GM23338 (cell line): ENCODE measurements around the gene INPP4B. TPM values are rescaled to one million over a fixed set of nuclear protein-coding genes. Genes with fewer than 3 reads are reported as not detected.

Experiments used
- ATAC-seq: fragments of 200-7000 bp; cut with Tn5 transposase; 3 replicates; pipeline ENCODE4 v1.9.1; 2020
- DNase-seq: peaks from one replicate; pipeline ENCODE4 v3.0.0-alpha.2; 2015; ENCODE audit warnings: low spot score
- H2AFZ ChIP-seq: fragments of 200-600 bp; sonication (generic); 2 replicates; pipeline ENCODE4 v1.8.0; 2016; ENCODE audit warnings: antibody characterized with exemption, mild to moderate bottlenecking, moderate library complexity
- H3F3A ChIP-seq: fragments of 200-600 bp; sonication (generic); replicated peaks from 2 replicates; pipeline ENCODE4 v1.8.0; 2017; ENCODE audit warnings: antibody characterized with exemption, mixed run types, low read depth
- H3K27ac ChIP-seq: fragments of 200-600 bp; sonication (generic); 2 replicates; pipeline ENCODE4 v1.6.1; 2016; ENCODE audit warnings: low read depth
- H3K27me3 ChIP-seq: fragments of 200-600 bp; sonication (generic); 2 replicates; pipeline ENCODE4 v1.8.0; 2016; ENCODE audit warnings: mild to moderate bottlenecking, mixed run types, moderate library complexity; ENCODE audit not compliant: insufficient read depth
- H3K36me3 ChIP-seq: fragments of 200-600 bp; sonication (generic); 2 replicates; pipeline ENCODE4 v1.8.0; 2016; ENCODE audit warnings: mild to moderate bottlenecking; ENCODE audit not compliant: insufficient read depth
- H3K4me1 ChIP-seq: fragments of 200-600 bp; sonication (generic); 2 replicates; pipeline ENCODE4 v1.8.0; 2016; ENCODE audit warnings: mild to moderate bottlenecking, moderate library complexity; ENCODE audit not compliant: insufficient read depth
- H3K4me2 ChIP-seq: fragments of 200-600 bp; sonication (generic); 2 replicates; pipeline ENCODE4 v1.7.1; 2017; ENCODE audit warnings: mixed run types
- H3K4me3 ChIP-seq: fragments of 200-600 bp; sonication (generic); 2 replicates; pipeline ENCODE4 v1.6.1; 2016; ENCODE audit warnings: mixed run types
- H3K79me2 ChIP-seq: fragments of 200-600 bp; sonication (generic); replicated peaks from 2 replicates; pipeline ENCODE4 v1.8.0; 2017; ENCODE audit warnings: mild to moderate bottlenecking; ENCODE audit not compliant: insufficient read depth
- H3K9me2 ChIP-seq: fragments of 200-600 bp; sonication (generic); 2 replicates; pipeline ENCODE4 v1.8.0; 2017; ENCODE audit not compliant: insufficient read depth
- H4K20me1 ChIP-seq: fragments of 200-600 bp; sonication (generic); replicated peaks from 2 replicates; pipeline ENCODE4 v1.8.0; 2017; ENCODE audit warnings: mild to moderate bottlenecking; ENCODE audit not compliant: insufficient read depth
- H3K27ac Mint-ChIP-seq: 2 replicates; pipeline ENCODE4 v1.8.0; 2020; ENCODE audit warnings: inconsistent platforms, mild to moderate bottlenecking, moderate library complexity, mixed read lengths
- H3K27me3 Mint-ChIP-seq: 3 replicates; pipeline ENCODE4 v1.8.0; 2022; ENCODE audit warnings: low read depth, mild to moderate bottlenecking, moderate library complexity, mixed read lengths, inconsistent platforms; ENCODE audit not compliant: insufficient read depth, poor library complexity
- H3K36me3 Mint-ChIP-seq: 3 replicates; pipeline ENCODE4 v1.8.0; 2021; ENCODE audit warnings: low read depth, mild to moderate bottlenecking, inconsistent platforms, moderate library complexity, mixed read lengths
- H3K4me1 Mint-ChIP-seq: 3 replicates; pipeline ENCODE4 v1.8.0; 2020; ENCODE audit warnings: mild to moderate bottlenecking, inconsistent platforms, mixed read lengths
- H3K4me3 Mint-ChIP-seq: 3 replicates; pipeline ENCODE4 v1.8.0; 2021; ENCODE audit warnings: moderate library complexity, mild to moderate bottlenecking, inconsistent platforms, mixed read lengths
- H3K9me3 Mint-ChIP-seq: 3 replicates; pipeline ENCODE4 v1.8.0; 2020; ENCODE audit warnings: moderate library complexity, mild to moderate bottlenecking, inconsistent platforms, mixed read lengths
- EZH2 ChIP-seq: fragments of 200-600 bp; sonication (generic); IDR thresholded peaks from one replicate; pipeline ENCODE4 v1.8.0; 2017; ENCODE audit warnings: antibody characterized with exemption, mild to moderate bottlenecking, low read depth; ENCODE audit not compliant: unreplicated experiment
- NANOG ChIP-seq: IDR thresholded peaks from 2 replicates; pipeline ENCODE4 v1.6.1; 2016; ENCODE audit warnings: antibody characterized with exemption, borderline replicate concordance
- ZNF331 ChIP-seq: fragments of 250-450 bp; sonication (Bioruptor Pico); IDR thresholded peaks from 2 replicates; pipeline ENCODE4 v1.5.0; 2020; ENCODE audit warnings: low read depth, mild to moderate bottlenecking, moderate library complexity
- polyA plus RNA-seq: library from polyadenylated mRNA; unstranded; fragments of >200 nt; fragmentation: Nextera tagmentation; extraction: Ambion mirVana; gene quantifications from 2 replicates; pipeline ENCODE4 v1.2.1, GENCODE V29; 2016
- total RNA-seq: library from RNA; depleted of rRNA; stranded (reverse); fragments of >200 nt; shearing (Covaris generic); gene quantifications from 2 replicates; pipeline ENCODE4 v1.2.3, GENCODE V29; 2014
- TF ChIP-seq, protein P1 (sequence below): fragments of 250-450 bp; sonication (Bioruptor Pico); IDR thresholded peaks from 2 replicates; pipeline ENCODE4 v1.5.0; 2020; ENCODE audit warnings: mild to moderate bottlenecking, moderate library complexity
- TF ChIP-seq, protein P2 (sequence below): IDR thresholded peaks from 2 replicates; pipeline ENCODE4 v1.6.1; 2016; ENCODE audit warnings: antibody characterized with exemption
- TF ChIP-seq, protein P3 (sequence below), 2 experiments: fragments of 200-600 bp in 1 of 2; sonication (generic) in 1 of 2; conservative IDR thresholded peaks; 2 replicates each; pipeline versions ENCODE4 v1.5.1 to v1.6.1; 2016 to 2017; ENCODE audit warnings: antibody characterized with exemption in 2 of 2, low read depth in 2 of 2, mild to moderate bottlenecking in 2 of 2, moderate library complexity in 1 of 2

The INPP4B gene
- total and polyA plus RNA-seq, 2 experiments from 2014 or later, result 0.11 to 0.14 TPM

DNA sequence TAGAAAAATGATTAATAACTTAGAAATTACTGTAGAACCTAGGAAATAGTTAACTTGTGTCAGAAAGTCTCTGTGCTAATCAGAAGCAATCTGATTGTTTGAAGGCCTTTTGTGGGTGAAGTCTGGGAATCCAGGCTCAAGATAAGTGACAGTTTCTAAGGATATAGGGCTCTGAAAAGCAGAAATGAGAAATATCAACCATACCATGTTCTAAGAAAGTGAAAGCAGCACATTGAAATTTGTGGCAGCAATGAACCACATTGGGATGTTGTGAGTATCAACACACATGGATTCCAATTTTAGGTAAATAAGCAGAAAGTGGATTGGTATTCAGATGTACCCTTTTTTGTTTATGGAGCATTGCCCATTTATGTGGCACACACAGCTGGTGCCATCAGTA lies 745.2 kb downstream of the INPP4B start:
- no peaks in the 10 kb centered on the region for H3K9me3 Mint-ChIP-seq
- Histone ChIP-seq H3K4me3 (no peak overlapping the region), H3K4me2 (no peak overlapping the region), H3K36me3 (no peaks in the 10 kb centered on the region), H4K20me1 (no peaks in the 10 kb centered on the region), H3K27ac (no peak overlapping the region), H3K9me2 (no peaks in the 10 kb centered on the region), H3F3A (no peaks in the 10 kb centered on the region), H2AFZ (no peak overlapping the region), H3K27me3 (no peaks in the 10 kb centered on the region), H3K4me1 (no peaks in the 10 kb centered on the region), H3K79me2 (no peaks in the 10 kb centered on the region)
- ATAC-seq, result no peak
- H3K4me1 Mint-ChIP-seq, result no peaks in the 10 kb centered on the region
- H3K4me3 Mint-ChIP-seq, result no peak overlapping the region
- H3K36me3 Mint-ChIP-seq, result no peaks in the 10 kb centered on the region
- TF ChIP-seq NANOG, result no peak
- TF ChIP-seq, protein P1, sequence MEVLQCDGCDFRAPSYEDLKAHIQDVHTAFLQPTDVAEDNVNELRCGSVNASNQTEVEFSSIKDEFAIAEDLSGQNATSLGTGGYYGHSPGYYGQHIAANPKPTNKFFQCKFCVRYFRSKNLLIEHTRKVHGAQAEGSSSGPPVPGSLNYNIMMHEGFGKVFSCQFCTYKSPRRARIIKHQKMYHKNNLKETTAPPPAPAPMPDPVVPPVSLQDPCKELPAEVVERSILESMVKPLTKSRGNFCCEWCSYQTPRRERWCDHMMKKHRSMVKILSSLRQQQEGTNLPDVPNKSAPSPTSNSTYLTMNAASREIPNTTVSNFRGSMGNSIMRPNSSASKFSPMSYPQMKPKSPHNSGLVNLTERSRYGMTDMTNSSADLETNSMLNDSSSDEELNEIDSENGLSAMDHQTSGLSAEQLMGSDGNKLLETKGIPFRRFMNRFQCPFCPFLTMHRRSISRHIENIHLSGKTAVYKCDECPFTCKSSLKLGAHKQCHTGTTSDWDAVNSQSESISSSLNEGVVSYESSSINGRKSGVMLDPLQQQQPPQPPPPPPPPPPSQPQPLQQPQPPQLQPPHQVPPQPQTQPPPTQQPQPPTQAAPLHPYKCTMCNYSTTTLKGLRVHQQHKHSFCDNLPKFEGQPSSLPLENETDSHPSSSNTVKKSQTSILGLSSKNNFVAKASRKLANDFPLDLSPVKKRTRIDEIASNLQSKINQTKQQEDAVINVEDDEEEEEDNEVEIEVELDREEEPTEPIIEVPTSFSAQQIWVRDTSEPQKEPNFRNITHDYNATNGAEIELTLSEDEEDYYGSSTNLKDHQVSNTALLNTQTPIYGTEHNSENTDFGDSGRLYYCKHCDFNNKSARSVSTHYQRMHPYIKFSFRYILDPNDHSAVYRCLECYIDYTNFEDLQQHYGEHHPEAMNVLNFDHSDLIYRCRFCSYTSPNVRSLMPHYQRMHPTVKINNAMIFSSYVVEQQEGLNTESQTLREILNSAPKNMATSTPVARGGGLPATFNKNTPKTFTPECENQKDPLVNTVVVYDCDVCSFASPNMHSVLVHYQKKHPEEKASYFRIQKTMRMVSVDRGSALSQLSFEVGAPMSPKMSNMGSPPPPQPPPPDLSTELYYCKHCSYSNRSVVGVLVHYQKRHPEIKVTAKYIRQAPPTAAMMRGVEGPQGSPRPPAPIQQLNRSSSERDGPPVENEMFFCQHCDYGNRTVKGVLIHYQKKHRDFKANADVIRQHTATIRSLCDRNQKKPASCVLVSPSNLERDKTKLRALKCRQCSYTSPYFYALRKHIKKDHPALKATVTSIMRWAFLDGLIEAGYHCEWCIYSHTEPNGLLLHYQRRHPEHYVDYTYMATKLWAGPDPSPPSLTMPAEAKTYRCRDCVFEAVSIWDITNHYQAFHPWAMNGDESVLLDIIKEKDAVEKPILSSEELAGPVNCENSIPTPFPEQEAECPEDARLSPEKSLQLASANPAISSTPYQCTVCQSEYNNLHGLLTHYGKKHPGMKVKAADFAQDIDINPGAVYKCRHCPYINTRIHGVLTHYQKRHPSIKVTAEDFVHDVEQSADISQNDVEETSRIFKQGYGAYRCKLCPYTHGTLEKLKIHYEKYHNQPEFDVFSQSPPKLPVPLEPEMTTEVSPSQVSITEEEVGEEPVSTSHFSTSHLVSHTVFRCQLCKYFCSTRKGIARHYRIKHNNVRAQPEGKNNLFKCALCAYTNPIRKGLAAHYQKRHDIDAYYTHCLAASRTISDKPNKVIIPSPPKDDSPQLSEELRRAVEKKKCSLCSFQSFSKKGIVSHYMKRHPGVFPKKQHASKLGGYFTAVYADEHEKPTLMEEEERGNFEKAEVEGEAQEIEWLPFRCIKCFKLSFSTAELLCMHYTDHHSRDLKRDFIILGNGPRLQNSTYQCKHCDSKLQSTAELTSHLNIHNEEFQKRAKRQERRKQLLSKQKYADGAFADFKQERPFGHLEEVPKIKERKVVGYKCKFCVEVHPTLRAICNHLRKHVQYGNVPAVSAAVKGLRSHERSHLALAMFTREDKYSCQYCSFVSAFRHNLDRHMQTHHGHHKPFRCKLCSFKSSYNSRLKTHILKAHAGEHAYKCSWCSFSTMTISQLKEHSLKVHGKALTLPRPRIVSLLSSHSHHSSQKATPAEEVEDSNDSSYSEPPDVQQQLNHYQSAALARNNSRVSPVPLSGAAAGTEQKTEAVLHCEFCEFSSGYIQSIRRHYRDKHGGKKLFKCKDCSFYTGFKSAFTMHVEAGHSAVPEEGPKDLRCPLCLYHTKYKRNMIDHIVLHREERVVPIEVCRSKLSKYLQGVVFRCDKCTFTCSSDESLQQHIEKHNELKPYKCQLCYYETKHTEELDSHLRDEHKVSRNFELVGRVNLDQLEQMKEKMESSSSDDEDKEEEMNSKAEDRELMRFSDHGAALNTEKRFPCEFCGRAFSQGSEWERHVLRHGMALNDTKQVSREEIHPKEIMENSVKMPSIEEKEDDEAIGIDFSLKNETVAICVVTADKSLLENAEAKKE (CRISPR knock-in tag), result no peak
- TF ChIP-seq, protein P2, sequence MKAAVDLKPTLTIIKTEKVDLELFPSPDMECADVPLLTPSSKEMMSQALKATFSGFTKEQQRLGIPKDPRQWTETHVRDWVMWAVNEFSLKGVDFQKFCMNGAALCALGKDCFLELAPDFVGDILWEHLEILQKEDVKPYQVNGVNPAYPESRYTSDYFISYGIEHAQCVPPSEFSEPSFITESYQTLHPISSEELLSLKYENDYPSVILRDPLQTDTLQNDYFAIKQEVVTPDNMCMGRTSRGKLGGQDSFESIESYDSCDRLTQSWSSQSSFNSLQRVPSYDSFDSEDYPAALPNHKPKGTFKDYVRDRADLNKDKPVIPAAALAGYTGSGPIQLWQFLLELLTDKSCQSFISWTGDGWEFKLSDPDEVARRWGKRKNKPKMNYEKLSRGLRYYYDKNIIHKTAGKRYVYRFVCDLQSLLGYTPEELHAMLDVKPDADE, result no peak
- no peak for TF ChIP-seq EZH2
- TF ChIP-seq, protein P3, sequence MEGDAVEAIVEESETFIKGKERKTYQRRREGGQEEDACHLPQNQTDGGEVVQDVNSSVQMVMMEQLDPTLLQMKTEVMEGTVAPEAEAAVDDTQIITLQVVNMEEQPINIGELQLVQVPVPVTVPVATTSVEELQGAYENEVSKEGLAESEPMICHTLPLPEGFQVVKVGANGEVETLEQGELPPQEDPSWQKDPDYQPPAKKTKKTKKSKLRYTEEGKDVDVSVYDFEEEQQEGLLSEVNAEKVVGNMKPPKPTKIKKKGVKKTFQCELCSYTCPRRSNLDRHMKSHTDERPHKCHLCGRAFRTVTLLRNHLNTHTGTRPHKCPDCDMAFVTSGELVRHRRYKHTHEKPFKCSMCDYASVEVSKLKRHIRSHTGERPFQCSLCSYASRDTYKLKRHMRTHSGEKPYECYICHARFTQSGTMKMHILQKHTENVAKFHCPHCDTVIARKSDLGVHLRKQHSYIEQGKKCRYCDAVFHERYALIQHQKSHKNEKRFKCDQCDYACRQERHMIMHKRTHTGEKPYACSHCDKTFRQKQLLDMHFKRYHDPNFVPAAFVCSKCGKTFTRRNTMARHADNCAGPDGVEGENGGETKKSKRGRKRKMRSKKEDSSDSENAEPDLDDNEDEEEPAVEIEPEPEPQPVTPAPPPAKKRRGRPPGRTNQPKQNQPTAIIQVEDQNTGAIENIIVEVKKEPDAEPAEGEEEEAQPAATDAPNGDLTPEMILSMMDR (conservative IDR thresholded peaks at IDR 0.05; ENCODE audit: low read depth in 2 of 2), result no peak
- TF ChIP-seq ZNF331 (CRISPR knock-in tag), result no peak
- H3K27ac Mint-ChIP-seq, result no peak overlapping the region
- DNase-seq, result no peak
- H3K27me3 Mint-ChIP-seq, result no peaks in the 10 kb centered on the region
